ENCODE data around the gene SNAPC1. TPM values are rescaled to one million over a fixed set of nuclear protein-coding genes. Genes with fewer than 3 reads are reported as not detected.

SNAPC1 gene
- total and polyA plus RNA-seq, 4 experiments from 2014 or later, result 4.0 to 5.9 (median 4.3) TPM

- intact Hi-C loops (cut with micrococcal nuclease), result no loop called here
Observed at GRCh38 chr14:61764342-61765122, 2.3 kb downstream of the SNAPC1 start.

GRCh38 chr14:61765225-61765943 lies 3.2 kb downstream of the SNAPC1 start:
- H3K4me1 Mint-ChIP-seq, result peaks cover 25 to 54% (median 31%) of the 10 kb centered on the region in 4 donors
- peak overlapping the region in 3 of 7 donors; percentile 42 to 75 (median 44) for H3K27ac Mint-ChIP-seq
- no peak overlapping the region for H3K4me3 Mint-ChIP-seq
- Histone ChIP-seq H3K4me3 (ENCODE audit: low read length in 2 of 2) (no peak overlapping the region), H3K27me3 (ENCODE audit: insufficient read depth, low read length) (no peaks in the 10 kb centered on the region), H3K36me3 (ENCODE audit: insufficient read depth, low read length) (peaks cover 22% of the 10 kb centered on the region), H3K9me3 (ENCODE audit: control insufficient read depth in 1 of 2, low read length in 2 of 2) (no peaks in the 10 kb centered on the region), H3K27ac (ENCODE audit: low read depth, low read length) (no peak overlapping the region), H3K4me1 (ENCODE audit: insufficient read depth, low read length) (peaks cover 38% of the 10 kb centered on the region)
- ChIA-PET POLR2A (ENCODE audit: partially characterized antibody) (interaction anchor here (1.4 kb wide), 1 partner anchor 13 kb away, joined by 3 read pairs; no protein-coding TSS in a partner anchor), CTCF (ENCODE audit: partially characterized antibody) (interaction anchor here (0.7 kb wide), 1 partner anchor 16 kb away, joined by 3 read pairs; no protein-coding TSS in a partner anchor)
- peaks cover 7 to 30% of the 10 kb centered on the region in 2 donors for H3K36me3 Mint-ChIP-seq
- intact Hi-C loops (cut with micrococcal nuclease), result no loop called here
- no peaks in the 10 kb centered on the region for H3K9me3 Mint-ChIP-seq
- H3K27me3 Mint-ChIP-seq, result no peaks in the 10 kb centered on the region
- DNase-seq, result no peak

More at GRCh38 chr14:61764342-61765122, 2.3 kb downstream of the SNAPC1 start:
- H3K27ac Mint-ChIP-seq, result peak overlapping the region in 3 of 7 donors; percentile 19 to 48 (median 46)
- H3K27me3 Mint-ChIP-seq, result no peaks in the 10 kb centered on the region
- no peaks in the 10 kb centered on the region for H3K9me3 ChIP-seq (ENCODE audit: control insufficient read depth in 1 of 2, low read length in 2 of 2)
- ChIA-PET CTCF (ENCODE audit: partially characterized antibody) (interaction anchor here (1.0 kb wide), 1 partner anchor 73 kb away, joined by 5 read pairs; no protein-coding TSS in a partner anchor), POLR2A (ENCODE audit: partially characterized antibody) (interaction anchor here (1.0 kb wide), 1 partner anchor 483 kb away, joined by 3 read pairs; no protein-coding TSS in a partner anchor)
- H3K4me1 ChIP-seq (ENCODE audit: insufficient read depth, low read length), result peaks cover 38% of the 10 kb centered on the region
- H3K36me3 ChIP-seq (ENCODE audit: insufficient read depth, low read length), result peaks cover 13% of the 10 kb centered on the region
- H3K4me3 ChIP-seq (ENCODE audit: low read length in 2 of 2), result no peak overlapping the region
- DNase-seq, result no peak
- peaks cover 7 to 26% of the 10 kb centered on the region in 2 donors for H3K36me3 Mint-ChIP-seq
- no peaks in the 10 kb centered on the region for H3K9me3 Mint-ChIP-seq
- peaks cover 25 to 54% (median 31%) of the 10 kb centered on the region in 4 donors for H3K4me1 Mint-ChIP-seq
- H3K27ac ChIP-seq (ENCODE audit: low read depth, low read length), result no peak overlapping the region
- no peaks in the 10 kb centered on the region for H3K27me3 ChIP-seq (ENCODE audit: insufficient read depth, low read length)
- H3K4me3 Mint-ChIP-seq, result peak overlapping the region in 2 of 8 donors; percentile 32 to 99

GRCh38 chr14:61766151-61766550 lies 3.9 kb downstream of the SNAPC1 start:
- Mint-ChIP-seq H3K27me3 (no peaks in the 10 kb centered on the region), H3K4me3 (no peak overlapping the region), H3K4me1 (peaks cover 25 to 50% (median 31%) of the 10 kb centered on the region in 4 donors), H3K9me3 (no peaks in the 10 kb centered on the region), H3K27ac (peak overlapping the region in 1 of 7 donors; percentile 46), H3K36me3 (peaks cover 7 to 36% of the 10 kb centered on the region in 2 donors)
- Histone ChIP-seq H3K4me3 (ENCODE audit: low read length in 2 of 2) (no peak overlapping the region), H3K27me3 (ENCODE audit: insufficient read depth, low read length) (no peaks in the 10 kb centered on the region), H3K36me3 (ENCODE audit: insufficient read depth, low read length) (peaks cover 23% of the 10 kb centered on the region), H3K9me3 (ENCODE audit: control insufficient read depth in 1 of 2, low read length in 2 of 2) (no peaks in the 10 kb centered on the region), H3K4me1 (ENCODE audit: insufficient read depth, low read length) (peaks cover 36% of the 10 kb centered on the region), H3K27ac (ENCODE audit: low read depth, low read length) (no peak overlapping the region)
- POLR2A ChIA-PET (ENCODE audit: partially characterized antibody), result interaction anchor here (0.7 to 1.4 kb wide), 2 partner anchors 9 to 14 kb away, joined by 3 to 4 read pairs; no protein-coding TSS in a partner anchor
- no peak for DNase-seq
- intact Hi-C loops (cut with micrococcal nuclease), result no loop called here
- CTCF ChIA-PET (ENCODE audit: partially characterized antibody), result no interaction called here

- no peaks in the 10 kb centered on the region for H3K9me3 ChIP-seq (ENCODE audit: control insufficient read depth in 1 of 2, low read length in 2 of 2)
- Mint-ChIP-seq H3K27ac (peak overlapping the region in 1 of 7 donors; percentile 49), H3K4me3 (no peak overlapping the region), H3K36me3 (peaks cover 21 to 39% of the 10 kb centered on the region in 2 donors), H3K4me1 (peaks cover 13 to 30% (median 17%) of the 10 kb centered on the region in 4 donors), H3K9me3 (no peaks in the 10 kb centered on the region), H3K27me3 (no peaks in the 10 kb centered on the region)
- intact Hi-C loops (cut with micrococcal nuclease), result no loop called here
- POLR2A ChIA-PET (ENCODE audit: partially characterized antibody), result no interaction called here
- DNase-seq, result no peak
- CTCF ChIA-PET (ENCODE audit: partially characterized antibody), result no interaction called here
- H3K27me3 ChIP-seq (ENCODE audit: insufficient read depth, low read length), result no peaks in the 10 kb centered on the region
- peaks cover 21% of the 10 kb centered on the region for H3K4me1 ChIP-seq (ENCODE audit: insufficient read depth, low read length)
- H3K36me3 ChIP-seq (ENCODE audit: insufficient read depth, low read length), result peaks cover 23% of the 10 kb centered on the region
- H3K27ac ChIP-seq (ENCODE audit: low read depth, low read length), result no peak overlapping the region
- H3K4me3 ChIP-seq (ENCODE audit: low read length in 2 of 2), result no peak overlapping the region
Observed at GRCh38 chr14:61768240-61768639, 6.0 kb downstream of the SNAPC1 start.

GRCh38 chr14:61769893-61770292 lies 7.7 kb downstream of the SNAPC1 start:
- H3K4me1 Mint-ChIP-seq, result peaks cover 0 to 14% (median 8%) of the 10 kb centered on the region in 4 donors
- H3K27ac Mint-ChIP-seq, result no peak overlapping the region
- Histone ChIP-seq H3K27ac (ENCODE audit: low read depth, low read length) (no peak overlapping the region), H3K36me3 (ENCODE audit: insufficient read depth, low read length) (peaks cover 23% of the 10 kb centered on the region), H3K9me3 (ENCODE audit: control insufficient read depth in 1 of 2, low read length in 2 of 2) (no peaks in the 10 kb centered on the region), H3K4me3 (ENCODE audit: low read length in 2 of 2) (no peak overlapping the region), H3K27me3 (ENCODE audit: insufficient read depth, low read length) (no peaks in the 10 kb centered on the region), H3K4me1 (ENCODE audit: insufficient read depth, low read length) (peaks cover 6% of the 10 kb centered on the region)
- no peaks in the 10 kb centered on the region for H3K27me3 Mint-ChIP-seq
- ChIA-PET CTCF (ENCODE audit: partially characterized antibody) (no interaction called here), POLR2A (ENCODE audit: partially characterized antibody) (interaction anchor here (2.1 kb wide), 1 partner anchor 8 kb away, joined by 5 read pairs; the partner anchor contains the start of gene SNAPC1)
- no peaks in the 10 kb centered on the region for H3K9me3 Mint-ChIP-seq
- intact Hi-C loops (cut with micrococcal nuclease), result no loop called here
- DNase-seq, result no peak
- H3K4me3 Mint-ChIP-seq, result no peak overlapping the region
- peaks cover 21 to 45% of the 10 kb centered on the region in 2 donors for H3K36me3 Mint-ChIP-seq

GRCh38 chr14:61774861-61775260 lies 12.6 kb downstream of the SNAPC1 start:
- no peak overlapping the region for H3K27ac Mint-ChIP-seq
- no peaks in the 10 kb centered on the region for H3K27me3 Mint-ChIP-seq
- Histone ChIP-seq H3K4me1 (ENCODE audit: insufficient read depth, low read length) (peaks cover 10% of the 10 kb centered on the region), H3K4me3 (ENCODE audit: low read length in 2 of 2) (no peak overlapping the region), H3K9me3 (ENCODE audit: control insufficient read depth in 1 of 2, low read length in 2 of 2) (no peaks in the 10 kb centered on the region), H3K27ac (ENCODE audit: low read depth, low read length) (no peak overlapping the region), H3K36me3 (ENCODE audit: insufficient read depth, low read length) (peaks cover 10% of the 10 kb centered on the region), H3K27me3 (ENCODE audit: insufficient read depth, low read length) (no peaks in the 10 kb centered on the region)
- H3K36me3 Mint-ChIP-seq, result peaks cover 34 to 44% of the 10 kb centered on the region in 2 donors
- H3K4me3 Mint-ChIP-seq, result no peak overlapping the region
- ChIA-PET POLR2A (ENCODE audit: partially characterized antibody) (no interaction called here), CTCF (ENCODE audit: partially characterized antibody) (interaction anchor here (0.6 to 1.6 kb wide), 2 partner anchors 62 to 478 kb away, joined by 3 to 5 read pairs; no protein-coding TSS in a partner anchor)
- intact Hi-C loops (cut with micrococcal nuclease), result no loop called here
- no peaks in the 10 kb centered on the region for H3K9me3 Mint-ChIP-seq
- peaks cover 5 to 15% (median 9%) of the 10 kb centered on the region in 4 donors for H3K4me1 Mint-ChIP-seq
- DNase-seq, result no peak
